SH-SY5Y (cell line): ENCODE measurements around the gene CYP4F12.

Experiments
- GATA2 ChIP-seq: IDR thresholded peaks from 2 replicates; pipeline ENCODE4 v1.6.1; 2011; ENCODE audit warnings: mild to moderate bottlenecking, low read depth, low read length
- GATA3 ChIP-seq: IDR thresholded peaks from 2 replicates; pipeline ENCODE4 v1.6.1; 2011; ENCODE audit warnings: low read depth, mild to moderate bottlenecking, low read length, moderate library complexity

DNA sequence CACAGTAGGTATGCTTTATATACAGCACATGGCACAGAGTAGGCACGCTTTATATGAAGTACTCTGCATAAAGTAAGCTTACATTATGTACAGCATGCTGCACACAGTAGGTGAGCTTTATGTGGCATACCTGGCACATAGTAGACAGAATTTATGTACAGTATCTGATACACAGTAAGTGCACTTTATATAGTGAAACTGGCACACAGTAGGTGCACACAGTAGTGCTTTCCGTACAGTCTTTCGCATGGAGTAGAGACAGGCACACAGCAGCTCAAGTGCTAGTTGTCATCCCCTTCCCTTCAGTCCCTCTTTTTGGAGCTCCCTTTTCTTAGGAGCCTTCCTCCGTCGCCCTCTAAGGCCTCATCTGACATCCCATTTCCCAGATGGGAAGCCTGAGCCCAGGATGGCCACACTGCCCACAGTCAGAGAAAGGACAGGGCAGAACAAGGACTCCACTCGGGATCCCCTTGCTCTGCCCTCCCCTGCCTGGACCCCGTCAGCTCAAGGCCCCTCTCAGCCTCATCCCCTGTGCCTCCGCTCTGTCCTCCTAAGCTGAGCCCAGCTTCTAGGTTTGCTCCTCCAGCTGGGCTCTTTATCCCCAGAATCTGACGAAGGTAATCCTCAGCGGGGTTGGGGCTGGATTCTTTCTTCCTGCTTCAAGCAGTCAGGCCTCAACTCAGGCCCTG is 852 bp upstream of the CYP4F12 start:
- TF ChIP-seq GATA2 (no peak), GATA3 (no peak)
